Fibroblast of lung (primary cell): ENCODE measurements around the gene CACNA1A. TPM values are rescaled to one million over a fixed set of nuclear protein-coding genes. Genes with fewer than 3 reads are reported as not detected.

Experiments used
- DNase-seq, 2 donors: peaks; one replicate each; pipeline versions ENCODE4 v3.0.0 to v3.0.0-alpha.2; 2010; ENCODE audit warnings: low read depth in 2 of 2
- H2AFZ ChIP-seq: 2 replicates; pipeline ENCODE4 v1.5.1; 2012; ENCODE audit warnings: low read length, control low read depth, inconsistent platforms
- H3K27ac ChIP-seq: 2 replicates; pipeline ENCODE4 v1.5.1; 2011; ENCODE audit warnings: low read length, control low read depth; ENCODE audit not compliant: insufficient read depth
- H3K27me3 ChIP-seq: 2 replicates; pipeline ENCODE4 v1.5.1; 2011; ENCODE audit warnings: mild to moderate bottlenecking, low read length; ENCODE audit not compliant: control insufficient read depth, insufficient read depth
- H3K36me3 ChIP-seq: 2 replicates; pipeline ENCODE4 v1.5.1; 2011; ENCODE audit warnings: low read length; ENCODE audit not compliant: control insufficient read depth, insufficient read depth
- H3K4me1 ChIP-seq: 2 replicates; pipeline ENCODE4 v1.5.1; 2011; ENCODE audit warnings: low read length; ENCODE audit not compliant: control insufficient read depth, insufficient read depth; ENCODE audit errors: extremely low read depth
- H3K4me2 ChIP-seq: 2 replicates; pipeline ENCODE4 v1.5.1; 2011; ENCODE audit warnings: low read length, control low read depth; ENCODE audit not compliant: insufficient read depth; ENCODE audit errors: extremely low read depth
- H3K4me3 ChIP-seq, 4 experiments: fragments of 200-600 bp in 1 of 4; sonication (generic) in 1 of 4; replicated peaks in 1 of 4; 2 replicates each; pipeline ENCODE4 v1.5.1; 2011 to 2016; ENCODE audit warnings: low read length in 4 of 4, low read depth in 3 of 4, mild to moderate bottlenecking in 3 of 4, control low read depth in 2 of 4, inconsistent platforms in 1 of 4, mixed read lengths in 1 of 4; ENCODE audit not compliant: insufficient read depth in 1 of 4; ENCODE audit errors: control extremely low read depth in 1 of 4
- H3K79me2 ChIP-seq: 2 replicates; pipeline ENCODE4 v1.5.1; 2012; ENCODE audit warnings: mild to moderate bottlenecking, low read length, inconsistent platforms; ENCODE audit not compliant: control insufficient read depth, insufficient read depth
- H3K9ac ChIP-seq: 2 replicates; pipeline ENCODE4 v1.5.1; 2011; ENCODE audit warnings: mild to moderate bottlenecking, low read length, control low read depth; ENCODE audit not compliant: insufficient read depth
- H3K9me3 ChIP-seq: 2 replicates; pipeline ENCODE4 v1.5.1; 2012; ENCODE audit warnings: low read depth, low read length; ENCODE audit not compliant: control insufficient read depth, insufficient read depth
- H4K20me1 ChIP-seq: 2 replicates; pipeline ENCODE4 v1.5.1; 2011; ENCODE audit warnings: low read length; ENCODE audit not compliant: control insufficient read depth, insufficient read depth; ENCODE audit errors: extremely low read depth
- CTCF ChIP-seq, 2 donors: IDR thresholded peaks in 1 of 2; conservative IDR thresholded peaks in 1 of 2; 1 replicate in 1 of 2; 2 replicates in 1 of 2; pipeline ENCODE4 v1.5.1; 2011 to 2012; ENCODE audit warnings: low read length in 2 of 2, control low read depth in 1 of 2, inconsistent platforms in 1 of 2, low read depth in 1 of 2, mild to moderate bottlenecking in 1 of 2
- EZH2 ChIP-seq: IDR thresholded peaks from 2 replicates; pipeline ENCODE4 v1.5.1; 2012; ENCODE audit warnings: low read length, control low read depth, mild to moderate bottlenecking; ENCODE audit errors: missing control alignments
- polyA plus RNA-seq, 2 donors: library from polyadenylated mRNA; depleted of rRNA in 1 of 2; stranded (reverse) in 1 of 2; unstranded in 1 of 2; fragments of >200 nt; gene quantifications; 2 replicates each; pipeline ENCODE4 v1.2.1, GENCODE V29; 2011 to 2012; ENCODE audit warnings: missing spikeins in 1 of 2
- total RNA-seq: library from RNA; depleted of rRNA; stranded (reverse); fragments of >200 nt; gene quantifications from 2 replicates; pipeline ENCODE4 v1.2.1, GENCODE V29; 2014

CACNA1A gene
- total and polyA plus RNA-seq, 2 donors (not counting 1 experiment from before 2014, with no cell fraction given) = 0.96 to 9.7 TPM

GRCh38 chr19:13208672-13209483 lies 297.4 kb downstream of the CACNA1A start:
- no peak overlapping the region for H2AFZ ChIP-seq
- DNase-seq = no peak
- H3K27me3 ChIP-seq = no peaks in the 10 kb centered on the region
- no peaks in the 10 kb centered on the region for H3K79me2 ChIP-seq
- TF ChIP-seq CTCF (conservative IDR thresholded peaks at IDR 0.05 in 1 of 2, IDR thresholded peaks at IDR 0.05 in 1 of 2; ENCODE audit: low read depth in 1 of 2, low read length in 2 of 2) (no peak), EZH2 (no peak)
- H3K9me3 ChIP-seq = no peaks in the 10 kb centered on the region
- H4K20me1 ChIP-seq = no peaks in the 10 kb centered on the region
- H3K4me3 ChIP-seq = peak overlapping the region in 1 of 4 experiments; percentile 28
- H3K9ac ChIP-seq = peak overlapping the region; percentile 32
- H3K27ac ChIP-seq = no peak overlapping the region
- peak overlapping the region; percentile 51 for H3K4me2 ChIP-seq
- H3K4me1 ChIP-seq = no peaks in the 10 kb centered on the region
- H3K36me3 ChIP-seq = no peaks in the 10 kb centered on the region

GRCh38 chr19:13207846-13208671 lies 298.2 kb downstream of the CACNA1A start:
- no peaks in the 10 kb centered on the region for H3K9me3 ChIP-seq
- H3K79me2 ChIP-seq = no peaks in the 10 kb centered on the region
- H3K27me3 ChIP-seq = no peaks in the 10 kb centered on the region
- H3K9ac ChIP-seq = peak overlapping the region; percentile 71
- H2AFZ ChIP-seq = no peak overlapping the region
- H3K27ac ChIP-seq = peak overlapping the region; percentile 57
- peak overlapping the region; percentile 64 for H3K4me2 ChIP-seq
- H4K20me1 ChIP-seq = no peaks in the 10 kb centered on the region
- no peaks in the 10 kb centered on the region for H3K4me1 ChIP-seq
- DNase-seq = peak; percentile 57 to 88
- H3K36me3 ChIP-seq = no peaks in the 10 kb centered on the region
- TF ChIP-seq EZH2 (no peak), CTCF (conservative IDR thresholded peaks at IDR 0.05 in 1 of 2, IDR thresholded peaks at IDR 0.05 in 1 of 2; ENCODE audit: low read depth in 1 of 2, low read length in 2 of 2) (no peak)
- H3K4me3 ChIP-seq = peak overlapping the region in 3 of 4 experiments; percentile 16 to 31 (median 21)

GRCh38 chr19:13207237-13207845 lies 298.9 kb downstream of the CACNA1A start:
- no peak for DNase-seq
- TF ChIP-seq EZH2 = no peak
- TF ChIP-seq CTCF (conservative IDR thresholded peaks at IDR 0.05 in 1 of 2, IDR thresholded peaks at IDR 0.05 in 1 of 2; ENCODE audit: low read depth in 1 of 2, low read length in 2 of 2) = no peak
- Histone ChIP-seq H3K27me3 (no peaks in the 10 kb centered on the region), H3K36me3 (no peaks in the 10 kb centered on the region), H3K79me2 (no peaks in the 10 kb centered on the region), H3K9ac (peak overlapping the region; percentile 71), H2AFZ (no peak overlapping the region), H3K27ac (peak overlapping the region; percentile 57), H3K4me3 (peak overlapping the region in 1 of 4 experiments; percentile 31), H4K20me1 (no peaks in the 10 kb centered on the region), H3K4me2 (peak overlapping the region; percentile 44), H3K9me3 (no peaks in the 10 kb centered on the region), H3K4me1 (no peaks in the 10 kb centered on the region)
